A673 (cell line): ENCODE measurements around the gene TBX4. TPM values are rescaled to one million over a fixed set of nuclear protein-coding genes. Genes with fewer than 3 reads are reported as not detected.

Source experiments
- BruUV-seq: library from RNA; stranded (reverse); fragments of 400-500 nt; replicated peaks from 2 replicates; lab custom pipeline; 2021; lab: Mats Ljungman, UMichigan
- CTCF ChIA-PET: fragments of 300-600 bp; sonication (Branson Sonifier 250); formaldehyde crosslinking; loops from one replicate; lab custom pipeline; 2022; ENCODE audit warnings: antibody characterized with exemption; lab: Charles Lee
- POLR2A ChIA-PET: fragments of 300-600 bp; sonication (Branson Sonifier 250); formaldehyde crosslinking; loops from one replicate; lab custom pipeline; 2022; ENCODE audit warnings: antibody characterized with exemption; ENCODE audit not compliant: low non-redundant PET; lab: Charles Lee
- DNase-seq: peaks from one replicate; pipeline ENCODE4 v3.0.0-alpha.2; 2015; ENCODE audit warnings: low spot score
- H3K27ac ChIP-seq: fragments of 200-600 bp; sonication (generic); 2 replicates; pipeline ENCODE4 v1.5.1; 2016; ENCODE audit warnings: mixed run types, low read depth, mild to moderate bottlenecking, mixed read lengths, antibody characterized with exemption, low read length; ENCODE audit not compliant: poor library complexity, severe bottlenecking
- H3K27me3 ChIP-seq: fragments of 200-600 bp; sonication (generic); replicated peaks from 2 replicates; pipeline ENCODE4 v1.6.1; 2017; ENCODE audit warnings: mixed run types, low read depth, mild to moderate bottlenecking, mixed read lengths, antibody characterized with exemption, low read length; ENCODE audit not compliant: insufficient read depth, poor library complexity
- H3K36me3 ChIP-seq: fragments of 200-600 bp; sonication (generic); 2 replicates; pipeline ENCODE4 v1.6.1; 2016; ENCODE audit warnings: mixed run types, mild to moderate bottlenecking, mixed read lengths, antibody characterized with exemption, low read length; ENCODE audit not compliant: insufficient read depth, poor library complexity, severe bottlenecking
- H3K4me1 ChIP-seq: fragments of 200-600 bp; sonication (generic); 2 replicates; pipeline ENCODE4 v1.6.1; 2017; ENCODE audit warnings: mixed run types, mild to moderate bottlenecking, mixed read lengths, antibody characterized with exemption, low read length; ENCODE audit not compliant: insufficient read depth, poor library complexity, severe bottlenecking
- H3K4me3 ChIP-seq: fragments of 200-600 bp; sonication (generic); 2 replicates; pipeline ENCODE4 v1.5.1; 2016; ENCODE audit warnings: low read depth, mixed run types, mild to moderate bottlenecking, mixed read lengths, low read length; ENCODE audit not compliant: poor library complexity, severe bottlenecking
- H3K9me3 ChIP-seq: fragments of 200-600 bp; sonication (generic); 2 replicates; pipeline ENCODE4 v1.6.1; 2016; ENCODE audit warnings: mixed run types, low read depth, mild to moderate bottlenecking, mixed read lengths, antibody characterized with exemption, low read length; ENCODE audit not compliant: poor library complexity, severe bottlenecking
- CTCF ChIP-seq: fragments of 300-800, 200-600 bp; sonication (generic); conservative IDR thresholded peaks from 2 replicates; pipeline ENCODE4 v1.5.1; 2017; ENCODE audit warnings: low read depth, mild to moderate bottlenecking, antibody characterized with exemption, low read length, moderate library complexity, mixed read lengths
- EZH2 ChIP-seq: fragments of 200-600 bp; sonication (generic); IDR thresholded peaks from 2 replicates; pipeline ENCODE4 v1.6.1; 2017; ENCODE audit warnings: borderline replicate concordance, low read depth, mild to moderate bottlenecking, mixed read lengths, antibody characterized with exemption, low read length; ENCODE audit not compliant: poor library complexity, severe bottlenecking
- intact Hi-C: fragments of 100-400 bp; cut with micrococcal nuclease; formaldehyde crosslinking; loops from one replicate; pipeline ENCODE4 v1.10.0; 2022; ENCODE audit not compliant: unreplicated experiment
- total RNA-seq: library from RNA; stranded (reverse); gene quantifications from 2 replicates; pipeline ENCODE4 v1.2.3, GENCODE V29; 2021

Gene TBX4
- total RNA-seq, 1 experiment from 2014 or later: not detected

- ChIA-PET CTCF (interaction anchor here (1.0 to 1.4 kb wide), 3 partner anchors 10 to 692 kb away, joined by 4 to 11 read pairs (median 4); no protein-coding TSS in a partner anchor), POLR2A (no interaction called here)
- no peak for DNase-seq
- peak overlapping the region; percentile 76 for H3K27ac ChIP-seq
- no peaks in the 10 kb centered on the region for H3K36me3 ChIP-seq
- TF ChIP-seq EZH2: no peak
- no peak for TF ChIP-seq CTCF
- H3K27me3 ChIP-seq: peaks cover 17% of the 10 kb centered on the region
- H3K9me3 ChIP-seq: no peaks in the 10 kb centered on the region
- peak overlapping the region; percentile 59 for H3K4me3 ChIP-seq
- intact Hi-C loops: loop anchor here (5.0 kb wide), 1 partner anchor 169 kb away; no protein-coding TSS in a partner anchor
- no TSS peak for BruUV-seq
- peaks cover 21% of the 10 kb centered on the region for H3K4me1 ChIP-seq
Observed at GRCh38 chr17:61412860-61413660, 39.2 kb upstream of the TBX4 start.

GRCh38 chr17:61413661-61414126 is 38.5 kb upstream of the TBX4 start:
- peaks cover 11% of the 10 kb centered on the region for H3K27me3 ChIP-seq
- H3K4me3 ChIP-seq: no peak overlapping the region
- no peaks in the 10 kb centered on the region for H3K36me3 ChIP-seq
- H3K9me3 ChIP-seq: no peaks in the 10 kb centered on the region
- ChIA-PET CTCF (no interaction called here), POLR2A (no interaction called here)
- DNase-seq: no peak
- H3K27ac ChIP-seq: no peak overlapping the region
- intact Hi-C loops: loop anchor here (5.0 kb wide), 1 partner anchor 169 kb away; no protein-coding TSS in a partner anchor
- no TSS peak for BruUV-seq
- TF ChIP-seq EZH2 (no peak), CTCF (no peak)
- H3K4me1 ChIP-seq: peaks cover 21% of the 10 kb centered on the region

GRCh38 chr17:61414141-61414935 is 37.9 kb upstream of the TBX4 start:
- TF ChIP-seq EZH2 (no peak), CTCF (no peak)
- POLR2A ChIA-PET: no interaction called here

More at GRCh38 chr17:61414141-61414935, 37.9 kb upstream of the TBX4 start:
- Histone ChIP-seq H3K4me1 (peaks cover 21% of the 10 kb centered on the region), H3K9me3 (no peaks in the 10 kb centered on the region), H3K4me3 (no peak overlapping the region), H3K27me3 (peaks cover 8% of the 10 kb centered on the region), H3K27ac (no peak overlapping the region), H3K36me3 (no peaks in the 10 kb centered on the region)
- no TSS peak for BruUV-seq
- no peak for DNase-seq
- CTCF ChIA-PET: no interaction called here
- intact Hi-C loops: loop anchor here (5.0 kb wide), 1 partner anchor 168 kb away; no protein-coding TSS in a partner anchor
